Thyroid gland (tissue), 4 donors: ENCODE measurements around the gene TOR1B.

ENCODE experiments used
- CTCF ChIP-seq, 6 experiments: fragments of 200-600 bp in 3 of 6; fragments of 450-650 bp in 3 of 6; sonication (generic) in 3 of 6; IDR thresholded peaks; one replicate each; pipeline ENCODE4 v1.5.1; 2016 to 2019; ENCODE audit warnings: antibody characterized with exemption in 6 of 6, mild to moderate bottlenecking in 2 of 6, inconsistent platforms in 1 of 6, moderate library complexity in 1 of 6
- POLR2A ChIP-seq, 2 donors: fragments of 450-650 bp; IDR thresholded peaks; one replicate each; pipeline ENCODE4 v1.6.1; 2017; ENCODE audit warnings: antibody characterized with exemption in 2 of 2, mild to moderate bottlenecking in 2 of 2, moderate library complexity in 1 of 2

- TF ChIP-seq CTCF (IDR thresholded peaks at IDR 0.05) = no peak
- TF ChIP-seq POLR2A (IDR thresholded peaks at IDR 0.05) = no peak
These were observed 48.0 kb downstream of the TOR1B start for GRCh38 chr9:129850821-129851550.
